Mucosa of gallbladder (tissue), 1 donor: ENCODE measurements around the gene PDE2A. TPM values are rescaled to one million over a fixed set of nuclear protein-coding genes. Genes with fewer than 3 reads are reported as not detected.

Experiments
- DNase-seq: peaks from one replicate; pipeline ENCODE4 v3.0.0-alpha.2; 2020; ENCODE audit warnings: low spot score
- total RNA-seq: library from RNA; stranded (reverse); gene quantifications from one replicate; pipeline ENCODE4 v1.2.1, GENCODE V29; 2021
- donor health status: DM: no; HTN: no; CAD: no.

The PDE2A gene
- total RNA-seq, 1 donor from 2014 or later, result 23.7 TPM

GRCh38 chr11:72684236-72684912 lies 10.2 kb upstream of the PDE2A start:
- peak; percentile 33 for DNase-seq

- peak; percentile 51 for DNase-seq
These were observed 9.6 kb upstream of the PDE2A start for GRCh38 chr11:72683782-72684200.

- DNase-seq, result no peak
These were observed 8.6 kb upstream of the PDE2A start for GRCh38 chr11:72682858-72683243.

GRCh38 chr11:72682238-72682857 lies 8.1 kb upstream of the PDE2A start:
- no peak for DNase-seq

DNA sequence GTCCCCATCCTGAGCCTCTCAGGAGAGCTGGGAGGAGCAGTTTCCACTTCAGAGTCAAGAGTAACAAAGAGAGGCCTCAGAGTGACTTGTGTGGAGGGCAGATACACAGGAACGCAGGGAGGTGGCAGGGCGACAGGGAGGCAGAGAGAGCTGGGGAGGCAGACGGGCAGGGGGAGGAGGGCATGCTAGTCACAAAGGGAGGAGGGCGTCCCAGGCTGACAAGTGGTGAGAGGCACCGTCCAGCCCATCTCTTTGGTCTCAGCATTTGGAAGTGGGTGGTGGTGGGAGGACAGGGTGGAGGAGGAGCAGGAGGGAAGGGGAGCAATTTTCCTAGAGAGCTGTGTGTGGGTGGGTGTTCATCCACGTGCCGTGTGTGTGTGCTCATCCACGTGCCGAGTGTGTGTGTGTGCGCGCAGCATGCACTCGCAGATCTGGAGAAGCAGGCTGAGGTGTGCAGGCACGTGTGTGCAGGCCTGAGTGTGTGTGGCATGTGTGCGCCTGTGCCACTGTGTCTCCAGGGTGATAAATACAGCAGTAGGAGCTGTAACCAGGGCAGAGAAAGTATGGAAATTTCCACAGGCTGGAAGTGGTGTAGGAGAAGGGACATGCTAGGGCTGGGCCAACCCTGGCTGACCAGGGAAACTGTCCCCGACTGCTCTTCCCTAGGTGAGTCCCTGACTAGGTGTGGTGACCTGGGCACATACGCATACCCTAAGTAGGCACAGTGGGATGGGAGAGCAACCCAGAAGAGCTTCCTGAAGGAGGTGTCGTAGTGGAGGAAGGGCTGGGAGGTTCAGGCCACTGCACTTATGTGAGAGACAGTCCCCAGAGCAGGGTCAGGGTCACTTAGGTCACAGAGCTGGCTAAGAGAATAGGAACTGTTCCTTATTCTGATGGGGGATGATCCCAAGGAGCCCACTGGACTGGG lies 7.3 kb upstream of the PDE2A start:
- no peak for DNase-seq

GRCh38 chr11:72680624-72681158 lies 6.5 kb upstream of the PDE2A start:
- DNase-seq, result no peak

- DNase-seq, result no peak
These were observed 5.6 kb upstream of the PDE2A start for GRCh38 chr11:72679869-72680268.

DNA sequence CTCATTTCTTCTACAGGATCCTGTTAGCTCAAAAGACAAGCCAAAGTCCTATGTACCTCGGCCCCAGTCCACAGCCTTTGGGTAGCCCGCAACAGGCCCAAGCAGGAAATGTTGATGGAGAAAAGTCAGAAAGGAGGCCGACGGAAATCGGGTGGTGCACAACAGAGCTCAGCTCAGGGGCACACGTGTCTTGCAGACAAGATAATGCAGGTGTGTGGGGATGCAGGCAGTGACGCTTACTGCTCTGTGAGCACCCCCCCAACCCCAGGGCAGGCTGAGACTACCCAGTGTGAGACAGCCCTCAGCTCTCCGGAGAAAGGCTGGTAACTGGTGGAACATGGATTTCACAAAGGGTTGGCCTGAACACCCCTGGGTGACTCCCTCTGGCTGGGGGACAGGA lies 4.3 kb upstream of the PDE2A start:
- DNase-seq, result no peak

DNA sequence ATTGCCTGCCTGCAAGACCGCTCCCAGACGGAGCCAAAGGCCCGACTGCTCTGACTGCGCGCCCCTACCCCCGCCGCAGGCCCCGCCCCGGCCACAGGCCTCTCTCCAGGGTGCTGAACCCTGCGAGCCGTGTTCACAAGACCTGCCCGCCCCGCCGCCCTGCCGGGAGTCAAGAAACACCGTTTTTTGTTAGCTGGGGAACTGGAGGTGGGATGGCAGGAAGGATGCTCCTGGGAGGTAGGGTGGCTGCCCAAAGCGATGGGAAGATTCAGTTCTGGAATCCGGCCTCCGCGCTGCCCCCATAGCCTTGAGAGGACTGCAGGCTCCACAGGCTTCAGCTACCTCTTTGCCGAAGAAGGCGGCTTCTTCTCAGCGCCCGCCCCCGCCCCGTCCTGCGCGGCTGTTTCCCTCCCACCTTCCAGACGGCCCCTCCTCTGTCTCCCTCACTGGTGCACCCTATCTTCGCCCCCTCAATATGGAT lies 2.7 kb upstream of the PDE2A start:
- DNase-seq, result peak; percentile 65

DNA sequence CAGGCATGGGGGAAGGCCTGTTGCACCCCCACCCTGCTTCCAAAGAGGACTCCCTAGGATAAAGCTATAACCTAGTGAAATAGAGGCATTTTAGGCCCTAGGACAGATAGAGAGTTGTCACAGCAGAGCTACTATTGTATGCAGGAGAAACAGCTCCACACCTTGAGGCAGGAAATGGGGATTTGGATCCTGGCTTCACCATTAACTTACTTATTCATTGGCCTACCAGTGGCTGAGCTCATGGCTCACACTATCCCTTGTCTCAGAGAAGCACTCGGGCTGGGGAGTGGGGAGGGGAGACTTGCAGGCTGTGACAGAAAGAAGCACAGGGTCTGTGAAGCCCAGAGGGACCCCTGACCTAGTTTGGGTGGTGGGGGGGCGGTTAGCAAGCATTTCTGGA lies 999 bp upstream of the PDE2A start:
- DNase-seq, result no peak

- no peak for DNase-seq
These were observed 809 bp downstream of the PDE2A start for GRCh38 chr11:72673284-72673942.

- no peak for DNase-seq
These were observed 1.5 kb downstream of the PDE2A start for GRCh38 chr11:72672597-72673238.

DNA sequence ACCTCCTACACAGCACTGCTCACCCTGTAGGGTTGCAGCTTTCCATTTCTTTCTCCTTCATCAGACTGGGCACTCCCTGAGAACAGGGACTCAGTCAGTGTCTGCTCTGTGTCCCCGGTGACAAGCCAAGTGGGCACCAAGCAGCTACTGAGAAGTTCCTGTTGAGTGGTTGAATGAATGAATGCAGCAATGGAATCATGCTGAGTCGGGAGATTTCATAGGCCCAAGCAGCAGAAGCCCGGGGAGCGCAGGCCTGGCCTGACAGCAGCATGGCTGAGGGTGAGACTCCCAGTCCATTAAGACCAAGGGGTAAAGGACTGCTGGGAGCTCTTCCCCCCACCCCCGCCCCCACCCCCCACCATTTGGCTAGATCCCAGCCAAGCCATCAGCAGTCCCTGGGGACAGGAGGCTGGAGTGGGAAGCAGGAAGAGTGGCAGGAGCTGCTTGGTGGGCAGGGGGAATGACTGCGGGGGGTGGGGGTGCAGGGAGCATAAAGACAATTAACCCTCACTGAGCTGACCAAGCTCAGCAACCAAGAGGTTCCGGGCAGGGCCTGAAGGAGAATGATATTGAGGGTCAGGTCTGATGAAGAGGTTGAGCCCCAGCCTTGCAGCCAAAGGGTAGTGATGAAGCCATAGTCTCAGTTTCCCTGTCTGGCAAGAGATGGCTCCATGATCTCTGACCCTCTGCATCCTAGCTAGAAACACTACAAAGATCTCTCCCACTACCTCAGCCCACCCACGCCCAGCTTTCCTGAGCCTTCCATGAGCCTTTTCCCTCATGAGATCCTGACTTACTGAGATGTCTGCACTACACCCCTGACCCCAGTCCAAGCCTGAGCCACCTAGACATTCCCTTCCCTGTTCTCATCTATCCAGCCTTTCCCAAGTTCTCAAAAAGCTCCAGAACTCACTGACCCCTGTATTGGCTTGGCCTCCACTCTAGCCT lies 2.8 kb downstream of the PDE2A start:
- DNase-seq, result no peak

- DNase-seq, result no peak
These were observed 4.2 kb downstream of the PDE2A start for GRCh38 chr11:72670041-72670440.

DNA sequence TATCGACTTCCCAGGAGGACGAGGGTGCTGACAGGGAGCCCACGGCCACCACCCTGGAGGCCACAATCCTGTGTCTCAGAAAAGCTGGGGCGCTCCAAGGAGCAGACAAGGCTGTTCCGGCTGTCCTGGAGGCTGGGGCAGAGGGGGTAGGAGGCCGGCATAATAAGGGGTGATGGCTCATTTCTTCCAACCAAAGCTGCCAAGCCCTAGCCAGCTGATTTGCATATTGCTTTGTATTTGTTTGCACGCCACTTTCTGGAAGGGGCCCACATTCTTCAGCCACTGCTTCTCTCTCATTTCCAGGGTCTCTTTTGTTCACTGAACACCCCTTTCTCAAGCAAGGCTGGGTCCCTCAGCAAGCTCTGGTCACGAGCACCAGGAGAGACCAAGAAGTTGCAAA lies 4.7 kb downstream of the PDE2A start:
- no peak for DNase-seq

DNA sequence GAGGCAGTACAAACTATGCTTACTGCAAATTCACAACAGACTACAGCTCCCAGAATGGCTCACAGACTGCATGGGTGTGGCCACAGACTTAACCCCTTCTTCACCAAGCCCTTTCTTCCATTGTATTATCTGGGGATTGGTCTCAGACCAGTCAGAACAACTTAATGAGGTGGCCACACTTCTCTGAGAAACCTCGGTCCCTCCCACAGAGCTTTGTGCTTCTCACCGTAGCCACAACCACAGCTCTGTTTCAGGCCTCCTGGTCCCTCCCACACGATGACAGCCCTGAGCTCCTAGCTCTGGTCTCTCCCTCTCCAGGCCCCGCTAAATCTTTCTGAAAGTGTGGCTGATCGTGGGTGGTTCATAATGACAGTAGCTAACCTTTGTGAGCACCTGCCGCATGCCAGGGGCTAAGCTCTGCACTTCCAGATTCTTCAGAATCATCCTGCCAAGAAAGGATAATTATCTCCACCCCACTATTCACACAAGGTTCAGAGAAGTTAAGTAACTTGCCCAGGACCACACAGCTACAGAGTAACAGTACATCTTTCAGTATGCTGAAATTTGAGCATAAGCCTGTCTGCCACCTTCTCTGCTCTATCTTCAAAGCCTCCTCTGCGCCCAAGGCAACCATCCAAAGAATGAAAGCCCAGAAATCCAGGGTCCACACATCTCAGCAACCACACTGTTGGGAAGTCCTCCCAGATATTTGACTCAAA lies 5.4 kb downstream of the PDE2A start:
- DNase-seq, result no peak

GRCh38 chr11:72665911-72666472 lies 8.2 kb downstream of the PDE2A start:
- no peak for DNase-seq

- DNase-seq, result no peak
These were observed 12.2 kb downstream of the PDE2A start for GRCh38 chr11:72662036-72662435.

- no peak for DNase-seq
These were observed 12.7 kb downstream of the PDE2A start for GRCh38 chr11:72661486-72661885.
